ENCODE measurements around the gene LMO7.

Gene LMO7

DNA sequence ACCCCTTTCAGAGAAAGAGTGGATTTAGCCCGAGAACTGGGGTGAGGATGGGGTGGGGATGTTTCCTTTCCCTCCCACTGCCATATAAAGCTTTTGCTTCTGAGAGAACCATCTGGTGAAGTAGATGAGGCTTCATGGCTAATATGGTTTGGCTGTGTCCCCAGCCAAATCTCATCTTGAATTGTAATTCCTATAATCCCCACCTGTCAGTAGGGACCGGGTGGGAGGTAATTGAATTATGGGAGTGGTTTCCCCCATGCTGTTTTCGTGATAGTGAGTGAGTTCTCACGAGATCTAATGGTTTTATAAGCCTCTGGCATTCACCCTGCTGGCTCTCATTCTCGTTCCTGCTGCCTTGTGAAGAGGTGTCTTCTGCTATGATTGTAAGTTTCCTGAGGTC is 270.9 kb downstream of the LMO7 start:
- no peak for DNase-seq

DNA sequence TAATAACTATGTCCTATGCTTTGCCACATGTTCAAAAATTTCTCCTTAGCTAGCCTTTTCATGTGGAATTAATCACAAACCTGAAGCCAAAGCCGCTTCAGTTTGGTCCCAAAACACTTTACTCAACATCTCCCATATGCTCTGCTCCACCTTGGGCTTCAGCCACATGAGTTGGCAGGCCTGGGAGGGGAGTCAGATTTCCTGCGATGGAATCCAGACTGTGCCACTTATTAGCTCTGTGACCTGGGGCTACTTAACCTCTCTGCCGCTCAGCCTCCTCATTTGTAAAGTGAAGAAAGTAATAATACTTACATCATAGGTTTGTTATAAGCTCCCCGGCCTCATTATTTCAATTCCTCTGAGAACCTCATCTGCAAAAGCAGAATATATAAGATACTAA is 272.0 kb downstream of the LMO7 start:
- DNase-seq, result no peak

Measured in activated effector memory CD4-positive, alpha-beta T cell treated with anti-CD3 and anti-CD28 coated beads, Interleukin-2, amount 50 U/mL, for 16 hours (primary cell).